GM12878 (cell line): ENCODE results near the gene SIGLECL1. TPM values are rescaled to one million over a fixed set of nuclear protein-coding genes. Genes with fewer than 3 reads are reported as not detected.

Experiments
- ATAC-seq: fragments of 200-7000 bp; cut with Tn5 transposase; 3 replicates; pipeline ENCODE4 v1.9.1; 2020; ENCODE audit warnings: mild to moderate bottlenecking, moderate library complexity
- BruUV-seq: library from RNA; stranded (reverse); fragments of 400-500 nt; replicated peaks from 2 replicates; lab custom pipeline; 2021; lab: Mats Ljungman, UMichigan
- CTCF ChIA-PET: fragments of 300-600 bp; sonication (Branson Sonifier 250); formaldehyde crosslinking; extraction: SDS; loops from one replicate; lab custom pipeline; 2021; ENCODE audit warnings: inconsistent platforms; lab: Yijun Ruan, JAX
- POLR2A ChIA-PET: fragments of 350-600 bp; formaldehyde crosslinking; extraction: SDS; loops from one replicate; lab custom pipeline; 2021; ENCODE audit warnings: inconsistent platforms; lab: Charles Lee
- RAD21 ChIA-PET: fragments of 300-600 bp; sonication (Branson Sonifier 250); formaldehyde crosslinking; loops from one replicate; lab custom pipeline; 2023; ENCODE audit warnings: antibody characterized with exemption; ENCODE audit not compliant: unreplicated experiment; lab: Charles Lee
- SMC1A ChIA-PET: fragments of 300-600 bp; sonication (Branson Sonifier 250); formaldehyde crosslinking; loops from one replicate; lab custom pipeline; 2023; ENCODE audit not compliant: unreplicated experiment, uncharacterized antibody; lab: Charles Lee
- DNase-seq: peaks from one replicate; pipeline ENCODE4 v3.0.0-alpha.2; 2011; ENCODE audit warnings: low read depth, low spot score
- FAIRE-seq: peaks from 3 replicates; lab custom pipeline; 2011; peaks lifted over from hg19 to GRCh38; lab: Jason Lieb, UNC
- H2AFZ ChIP-seq: 2 replicates; pipeline ENCODE4 v1.6.0; 2011; ENCODE audit warnings: low read depth, low read length, control low read depth; ENCODE audit not compliant: control insufficient read depth
- H3K27ac ChIP-seq: 2 replicates; pipeline ENCODE4 v1.5.1; 2011; ENCODE audit warnings: control low read depth; ENCODE audit not compliant: control insufficient read depth, insufficient read depth
- H3K27me3 ChIP-seq, 2 experiments: replicated peaks in 1 of 2; 2 replicates each; pipeline versions ENCODE4 v1.6.0 to v1.6.1; 2011; ENCODE audit warnings: low read length in 1 of 2; ENCODE audit not compliant: control insufficient read depth in 2 of 2, insufficient read depth in 2 of 2
- H3K36me3 ChIP-seq, 2 experiments: 2 replicates each; pipeline ENCODE4 v1.5.1; 2011; ENCODE audit warnings: low read length in 1 of 2; ENCODE audit not compliant: control insufficient read depth in 2 of 2, insufficient read depth in 2 of 2
- H3K4me1 ChIP-seq: 2 replicates; pipeline ENCODE4 v1.6.1; 2011; ENCODE audit warnings: mild to moderate bottlenecking, low read length, moderate library complexity, mixed read lengths; ENCODE audit not compliant: control insufficient read depth, insufficient read depth
- H3K4me2 ChIP-seq: 2 replicates; pipeline ENCODE4 v1.6.0; 2011; ENCODE audit warnings: control low read depth; ENCODE audit not compliant: control insufficient read depth, insufficient read depth
- H3K4me3 ChIP-seq: fragments of 200-600 bp; sonication (generic); 2 replicates; pipeline ENCODE4 v1.5.1; 2016
- H3K79me2 ChIP-seq: 2 replicates; pipeline ENCODE4 v1.6.0; 2011; ENCODE audit warnings: low read length; ENCODE audit not compliant: control insufficient read depth, insufficient read depth
- H3K9ac ChIP-seq: 2 replicates; pipeline ENCODE4 v1.8.0; 2011; ENCODE audit warnings: low read length, control low read depth, mixed read lengths; ENCODE audit not compliant: control insufficient read depth, insufficient read depth
- H3K9me3 ChIP-seq: replicated peaks from 3 replicates; pipeline ENCODE4 v1.5.1; 2011; ENCODE audit warnings: mild to moderate bottlenecking, low read length; ENCODE audit not compliant: control insufficient read depth, insufficient read depth
- H4K20me1 ChIP-seq: 2 replicates; pipeline ENCODE4 v1.6.0; 2011; ENCODE audit not compliant: control insufficient read depth, insufficient read depth
- ATF3 ChIP-seq: IDR thresholded peaks from 2 replicates; pipeline ENCODE4 v1.6.1; 2011; ENCODE audit warnings: low read depth, mild to moderate bottlenecking, low read length, moderate library complexity, borderline replicate concordance; ENCODE audit errors: extremely low read depth
- RFX5 ChIP-seq: IDR thresholded peaks from 2 replicates; pipeline ENCODE4 v1.6.1; 2011; ENCODE audit warnings: low read depth, low read length, improper control_type of control experiment
- SIN3A ChIP-seq: IDR thresholded peaks from 2 replicates; pipeline ENCODE4 v1.6.1; 2012; ENCODE audit warnings: low read depth, low read length, improper control_type of control experiment
- SREBF1 ChIP-seq: IDR thresholded peaks from 2 replicates; pipeline ENCODE4 v1.6.1; 2012; ENCODE audit warnings: mild to moderate bottlenecking, low read length
- TAF1 ChIP-seq: IDR thresholded peaks from 2 replicates; pipeline ENCODE4 v1.6.1; 2011; ENCODE audit warnings: mild to moderate bottlenecking, low read depth, low read length, borderline replicate concordance
- ZBTB4 ChIP-seq: fragments of 450-650 bp; formaldehyde crosslinking; IDR thresholded peaks from 2 replicates; pipeline ENCODE4 v1.4.0; 2022; ENCODE audit warnings: mild to moderate bottlenecking, moderate library complexity
- ZNF24 ChIP-seq: fragments of 450-650 bp; IDR thresholded peaks from 2 replicates; pipeline ENCODE4 v1.6.1; 2017; ENCODE audit warnings: antibody characterized with exemption, mild to moderate bottlenecking
- WGBS: methylation state at CpG from one replicate; pipeline ENCODE4 v1.1.6; 2016; ENCODE audit warnings: low lambda C conversion rate; ENCODE audit not compliant: insufficient replicate concordance, insufficient coverage; ENCODE audit errors: missing lambda C conversion rate; 5-methylcytosine and 5-hydroxymethylcytosine counted together
- in situ Hi-C: fragments of 300-500 bp; cut with MboI; formaldehyde crosslinking; loops from 9 replicates; pipeline ENCODE4 v1.14.3; 2018; ENCODE audit warnings: mixed read lengths
- intact Hi-C: fragments of 100-400 bp; cut with micrococcal nuclease; formaldehyde crosslinking; loops from one replicate; pipeline ENCODE4 v1.14.2; 2022; ENCODE audit not compliant: unreplicated experiment
- polyA plus RNA-seq, 11 experiments: library from polyadenylated mRNA; depleted of rRNA in 4 of 11; unstranded in 6 of 11; stranded (reverse) in 5 of 11; fragments of >200 nt; fragmentation: Nextera tagmentation in 4 of 11; fragmentation: Illumina TruSeq in 1 of 11; extraction: Ambion mirVana in 4 of 11; extraction: Trizol in 1 of 11; gene quantifications; 1 replicate in 1 of 11; 2 replicates in 10 of 11; pipeline versions ENCODE4 v1.2.1 to v1.2.3, GENCODE V29; 2011 to 2016; ENCODE audit warnings: inconsistent platforms in 2 of 11, missing spikeins in 2 of 11, low read depth in 1 of 11
- total RNA-seq, 4 experiments: library from RNA; depleted of rRNA in 3 of 4; stranded (reverse); fragments of >200 nt in 3 of 4; fragmentation: Illumina TruSeq in 1 of 4; extraction: Trizol in 1 of 4; gene quantifications; 2 replicates each; pipeline versions ENCODE4 v1.2.1 to v1.2.3, GENCODE V29; 2013 to 2021

Gene SIGLECL1
- total and polyA plus RNA-seq, 10 of the 15 experiments (the other 5 are each of a cell fraction or from before 2014, with no cell fraction given), result not detected

- WGBS, result 2% methylated on average over 2 of the region's 2 CpGs
- intact Hi-C loops (no loop called here), in situ Hi-C loops (no loop called here)
- no peaks in the 10 kb centered on the region for H3K4me1 ChIP-seq
- no peaks in the 10 kb centered on the region for H3K36me3 ChIP-seq
- no peak overlapping the region for H3K27ac ChIP-seq
- FAIRE-seq, result no peak
- ChIA-PET RAD21 (no interaction called here), POLR2A (no interaction called here), CTCF (interaction anchor here (1.2 kb wide), 1 partner anchor 27 kb away, joined by 4 read pairs; no protein-coding TSS in a partner anchor), SMC1A (no interaction called here)
- TF ChIP-seq RFX5, result no peak
- H3K9ac ChIP-seq, result no peak overlapping the region
- H4K20me1 ChIP-seq, result no peaks in the 10 kb centered on the region
- H3K9me3 ChIP-seq, result no peaks in the 10 kb centered on the region
- no peak for ATAC-seq
- no peaks in the 10 kb centered on the region for H3K79me2 ChIP-seq
- DNase-seq, result no peak
- no peaks in the 10 kb centered on the region; a peak in 1 of 4 replicates for H3K27me3 ChIP-seq
- H3K4me3 ChIP-seq, result no peak overlapping the region
- H3K4me2 ChIP-seq, result no peak overlapping the region
- H2AFZ ChIP-seq, result no peak overlapping the region
- no TSS peak for BruUV-seq
These were observed 23.6 kb upstream of the SIGLECL1 start for GRCh38 chr19:51227326-51227725.

- Histone ChIP-seq H3K9me3 (no peaks in the 10 kb centered on the region), H3K4me1 (no peaks in the 10 kb centered on the region), H4K20me1 (no peaks in the 10 kb centered on the region), H2AFZ (no peak overlapping the region), H3K4me2 (no peak overlapping the region), H3K4me3 (no peak overlapping the region), H3K27me3 (no peaks in the 10 kb centered on the region; a peak in 2 of 4 replicates), H3K79me2 (no peaks in the 10 kb centered on the region), H3K36me3 (no peaks in the 10 kb centered on the region), H3K9ac (no peak overlapping the region), H3K27ac (no peak overlapping the region)
- ChIA-PET CTCF (interaction anchor here (1.2 kb wide), 1 partner anchor 26 kb away, joined by 4 read pairs; no protein-coding TSS in a partner anchor), POLR2A (no interaction called here), RAD21 (interaction anchor here (0.7 kb wide), 1 partner anchor 226 kb away, joined by 3 read pairs; no protein-coding TSS in a partner anchor), SMC1A (no interaction called here)
- ATAC-seq, result no peak
- WGBS, result 84% methylated on average over 2 of the region's 2 CpGs
- no peak for TF ChIP-seq ATF3
- no peak for TF ChIP-seq ZNF24
- no peak for TF ChIP-seq ZBTB4
- no peak for TF ChIP-seq TAF1
- no peak for TF ChIP-seq SIN3A
- no peak for TF ChIP-seq SREBF1
- in situ Hi-C loops (no loop called here), intact Hi-C loops (no loop called here)
- no peak for FAIRE-seq
- DNase-seq, result no peak
- no TSS peak for BruUV-seq
These were observed 22.9 kb upstream of the SIGLECL1 start for GRCh38 chr19:51227966-51228365.
